Ovary (tissue), 3 donors: Measurements from ENCODE around the gene CLPSL2.

ENCODE experiments used
- EP300 ChIP-seq: sonication (generic); formaldehyde crosslinking; IDR thresholded peaks from one replicate; pipeline ENCODE4 v1.6.1; 2017; ENCODE audit warnings: antibody characterized with exemption
- POLR2A ChIP-seq: fragments of 450-650 bp; IDR thresholded peaks from one replicate; pipeline ENCODE4 v1.6.1; 2017; ENCODE audit warnings: antibody characterized with exemption, mild to moderate bottlenecking, moderate library complexity
- TF ChIP-seq, protein P1 (sequence below), 3 donors: fragments of 450-650 bp in 2 of 3; fragments of 200-600 bp in 1 of 3; IDR thresholded peaks; one replicate each; pipeline versions ENCODE4 v1.5.1 to v1.8.0; 2016 to 2022; ENCODE audit warnings: antibody characterized with exemption in 3 of 3, mild to moderate bottlenecking in 1 of 3
- donor health status: DM: no; HTN: no; CAD: no.

DNA sequence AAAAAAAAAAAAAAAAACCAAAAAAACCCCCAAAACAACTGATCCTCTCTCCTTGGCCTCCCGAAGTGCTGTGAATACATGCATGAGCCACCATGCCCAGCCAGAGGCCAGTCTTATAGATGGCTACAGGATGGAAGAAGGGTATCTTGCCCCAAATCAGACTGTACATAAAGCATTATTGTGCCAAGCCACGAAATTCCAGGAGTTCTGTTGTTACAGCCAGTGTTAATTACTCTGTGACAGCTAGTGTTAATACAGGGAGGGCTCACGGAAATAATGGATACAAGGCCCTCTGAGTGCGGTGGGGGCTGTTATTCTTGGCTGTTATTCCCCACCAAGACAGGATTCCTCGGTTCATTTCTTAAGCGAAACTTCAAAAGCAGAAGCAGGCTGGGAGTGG lies 1.4 kb upstream of the CLPSL2 start:
- TF ChIP-seq, protein P1, sequence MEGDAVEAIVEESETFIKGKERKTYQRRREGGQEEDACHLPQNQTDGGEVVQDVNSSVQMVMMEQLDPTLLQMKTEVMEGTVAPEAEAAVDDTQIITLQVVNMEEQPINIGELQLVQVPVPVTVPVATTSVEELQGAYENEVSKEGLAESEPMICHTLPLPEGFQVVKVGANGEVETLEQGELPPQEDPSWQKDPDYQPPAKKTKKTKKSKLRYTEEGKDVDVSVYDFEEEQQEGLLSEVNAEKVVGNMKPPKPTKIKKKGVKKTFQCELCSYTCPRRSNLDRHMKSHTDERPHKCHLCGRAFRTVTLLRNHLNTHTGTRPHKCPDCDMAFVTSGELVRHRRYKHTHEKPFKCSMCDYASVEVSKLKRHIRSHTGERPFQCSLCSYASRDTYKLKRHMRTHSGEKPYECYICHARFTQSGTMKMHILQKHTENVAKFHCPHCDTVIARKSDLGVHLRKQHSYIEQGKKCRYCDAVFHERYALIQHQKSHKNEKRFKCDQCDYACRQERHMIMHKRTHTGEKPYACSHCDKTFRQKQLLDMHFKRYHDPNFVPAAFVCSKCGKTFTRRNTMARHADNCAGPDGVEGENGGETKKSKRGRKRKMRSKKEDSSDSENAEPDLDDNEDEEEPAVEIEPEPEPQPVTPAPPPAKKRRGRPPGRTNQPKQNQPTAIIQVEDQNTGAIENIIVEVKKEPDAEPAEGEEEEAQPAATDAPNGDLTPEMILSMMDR (IDR thresholded peaks at IDR 0.05): no peak
- no peak for TF ChIP-seq POLR2A
- TF ChIP-seq EP300: no peak
